GM19238 (cell line): ENCODE results near the gene KCNN4.

Source experiments
- DNase-seq: peaks from one replicate; pipeline ENCODE4 v3.0.0; 2011; ENCODE audit warnings: low spot score; ENCODE audit not compliant: insufficient read length

Gene KCNN4

GRCh38 chr19:43799502-43800142, 18.8 kb upstream of the KCNN4 start:
- DNase-seq, result no peak

GRCh38 chr19:43798546-43799409, 18.0 kb upstream of the KCNN4 start:
- no peak for DNase-seq

- no peak for DNase-seq
Observed at GRCh38 chr19:43798026-43798545, 17.3 kb upstream of the KCNN4 start.

- DNase-seq, result no peak
Observed at GRCh38 chr19:43797556-43797955, 16.8 kb upstream of the KCNN4 start.

DNA sequence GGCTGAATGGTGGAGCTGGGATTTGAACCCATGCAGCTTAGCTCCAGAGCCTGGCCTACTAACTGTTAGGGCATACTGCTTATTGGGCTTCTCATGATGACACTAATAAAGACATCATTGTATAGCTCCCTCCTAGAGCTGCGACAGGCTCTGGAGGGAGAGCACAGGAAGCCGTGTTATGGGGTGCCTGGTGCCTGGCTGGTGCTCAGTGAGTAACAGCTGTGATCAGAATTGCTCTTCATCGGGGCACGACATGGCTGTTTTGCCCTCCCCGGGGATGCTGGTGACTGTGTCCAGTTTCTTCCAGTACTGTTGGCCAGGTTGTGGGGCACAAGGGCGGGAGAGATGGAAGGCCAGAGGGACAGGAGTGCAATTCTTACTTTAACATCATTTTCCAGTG, 16.3 kb upstream of the KCNN4 start:
- DNase-seq, result no peak

- DNase-seq, result no peak
Observed at GRCh38 chr19:43790587-43790986, 9.8 kb upstream of the KCNN4 start.

DNA sequence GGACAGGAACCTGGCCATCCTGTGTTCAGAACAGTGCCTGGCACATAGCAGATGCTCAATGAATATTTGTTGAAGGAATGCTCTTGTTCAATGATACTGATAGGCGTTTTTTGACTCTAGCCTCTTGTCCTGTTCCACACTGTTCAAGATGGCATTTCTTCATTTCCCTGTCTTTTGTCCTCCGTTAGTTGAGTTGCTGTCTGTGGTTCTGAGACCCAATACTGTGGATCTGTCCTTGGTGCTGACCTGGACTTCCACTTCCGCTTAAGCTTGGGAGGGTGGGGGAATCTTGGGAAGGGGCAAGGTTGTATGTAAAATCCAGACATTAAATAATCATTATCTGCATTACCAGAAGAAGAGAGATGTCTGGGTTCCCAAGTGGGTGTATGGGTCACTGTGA, 8.3 kb upstream of the KCNN4 start:
- DNase-seq, result no peak

DNA sequence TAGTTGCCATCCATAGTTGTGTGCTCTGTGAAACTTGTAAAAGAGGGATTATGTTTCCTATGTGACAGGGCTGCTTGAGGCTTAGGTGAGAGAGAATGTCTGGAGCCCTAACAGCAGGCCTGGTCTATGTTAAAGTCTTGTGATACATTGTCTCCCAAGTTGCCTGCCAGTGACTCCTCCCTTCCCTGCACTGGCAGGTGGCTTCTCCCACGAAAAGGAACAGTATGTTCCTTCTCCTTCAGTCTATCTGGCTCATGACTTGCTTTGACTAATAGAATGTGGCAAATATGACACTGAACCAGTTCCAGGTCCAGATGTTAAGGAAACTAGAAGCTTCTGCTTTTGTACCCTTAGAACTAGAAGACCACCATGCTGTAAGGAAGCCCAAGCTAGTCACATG, 5.9 kb upstream of the KCNN4 start:
- DNase-seq, result no peak

GRCh38 chr19:43784981-43785808, 4.4 kb upstream of the KCNN4 start:
- no peak for DNase-seq

GRCh38 chr19:43784241-43784980, 3.6 kb upstream of the KCNN4 start:
- DNase-seq, result no peak

DNA sequence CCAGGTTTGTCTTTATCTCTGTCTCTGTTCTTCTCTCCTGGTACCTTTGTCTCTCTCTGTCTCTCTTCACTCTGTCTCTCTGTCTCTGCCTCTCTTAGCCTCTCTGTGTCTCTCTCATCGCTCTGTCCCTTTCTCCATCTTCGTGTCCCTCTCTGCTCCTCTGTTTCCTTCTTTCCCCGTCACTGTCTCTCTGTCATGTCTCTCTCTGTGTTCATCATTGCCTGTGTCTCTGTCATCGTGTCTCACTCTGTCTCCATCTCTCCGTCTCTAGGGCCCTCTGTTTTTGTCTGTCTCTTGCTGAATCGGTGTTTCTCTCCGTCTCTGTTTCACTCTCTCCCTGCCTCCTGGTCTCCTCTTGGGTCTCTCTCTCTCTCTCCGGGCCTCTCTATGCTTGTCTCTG, 2.9 kb upstream of the KCNN4 start:
- DNase-seq, result no peak

- no peak for DNase-seq
Observed at GRCh38 chr19:43782689-43783231, 2.0 kb upstream of the KCNN4 start.

DNA sequence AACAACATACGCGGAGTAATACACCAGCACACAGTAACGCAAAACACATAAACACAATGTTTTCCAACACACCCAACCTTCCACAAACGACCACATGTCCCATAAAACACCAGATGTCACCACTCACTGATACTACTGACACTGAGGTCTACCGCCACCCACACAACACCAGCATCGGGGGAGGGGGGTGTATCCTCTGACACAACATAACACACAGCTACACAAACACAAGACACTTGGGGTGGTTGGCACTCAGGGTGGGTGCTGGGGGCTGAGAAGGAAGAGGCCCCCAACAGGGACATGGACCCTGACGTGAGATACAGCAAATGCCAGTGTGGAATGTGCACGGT, 1.5 kb upstream of the KCNN4 start:
- no peak for DNase-seq

- DNase-seq, result no peak
Observed at GRCh38 chr19:43781630-43782310, 997 bp upstream of the KCNN4 start.

DNA sequence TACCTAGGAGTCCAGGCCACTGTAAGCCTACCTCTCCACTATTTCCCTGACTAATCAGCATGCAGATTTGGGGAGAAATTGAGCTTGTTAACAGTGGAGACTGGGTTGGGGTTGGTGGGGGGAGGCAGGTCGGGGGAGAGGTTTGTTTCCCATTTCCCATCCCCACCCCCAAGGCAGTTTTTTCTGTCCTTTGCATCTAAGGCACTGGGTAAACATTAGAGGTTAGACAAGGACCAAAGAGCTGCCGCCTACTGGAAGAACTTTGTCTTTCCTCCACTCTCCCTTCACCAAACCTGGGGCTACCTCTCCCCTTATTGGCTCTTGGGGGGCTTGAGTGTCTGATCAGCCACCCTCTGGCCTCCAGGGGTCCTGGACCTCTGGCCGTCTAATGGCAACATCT, 953 bp downstream of the KCNN4 start:
- peak; percentile 40 for DNase-seq

DNA sequence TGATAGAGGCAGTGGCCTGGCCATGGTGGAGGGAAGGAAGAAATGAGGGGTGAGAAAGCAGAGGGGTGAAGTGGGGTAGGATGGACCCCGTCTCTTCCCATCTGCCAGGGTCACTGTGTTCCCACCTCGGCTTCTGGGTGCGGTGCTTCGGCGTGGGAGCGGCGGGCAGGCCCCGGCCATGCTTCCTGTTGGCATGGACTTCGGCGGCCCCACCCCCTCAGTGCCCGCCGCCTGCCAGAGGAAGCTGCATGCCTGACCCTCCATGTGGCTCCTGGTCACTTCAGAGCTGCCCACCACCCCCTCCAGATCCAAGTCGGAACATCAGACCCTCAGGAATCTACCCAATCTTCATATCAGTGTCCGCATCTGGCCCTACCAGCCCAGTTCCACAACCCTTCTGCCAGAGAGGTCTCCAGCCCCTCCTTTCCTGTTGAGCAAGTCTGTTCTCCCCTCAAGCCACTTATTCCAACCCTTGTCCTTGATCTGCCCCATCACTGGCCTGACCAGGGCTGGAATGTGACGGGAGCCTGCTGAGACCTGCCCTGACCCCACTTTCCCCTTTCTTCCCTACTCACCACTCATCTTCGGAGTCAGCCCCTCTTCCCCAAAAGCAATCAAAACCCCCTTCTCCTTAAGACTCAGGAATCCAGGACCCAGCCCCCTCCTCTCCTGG, 1.5 kb downstream of the KCNN4 start:
- DNase-seq, result no peak

- DNase-seq, result no peak
Observed at GRCh38 chr19:43778651-43779050, 2.1 kb downstream of the KCNN4 start.

DNA sequence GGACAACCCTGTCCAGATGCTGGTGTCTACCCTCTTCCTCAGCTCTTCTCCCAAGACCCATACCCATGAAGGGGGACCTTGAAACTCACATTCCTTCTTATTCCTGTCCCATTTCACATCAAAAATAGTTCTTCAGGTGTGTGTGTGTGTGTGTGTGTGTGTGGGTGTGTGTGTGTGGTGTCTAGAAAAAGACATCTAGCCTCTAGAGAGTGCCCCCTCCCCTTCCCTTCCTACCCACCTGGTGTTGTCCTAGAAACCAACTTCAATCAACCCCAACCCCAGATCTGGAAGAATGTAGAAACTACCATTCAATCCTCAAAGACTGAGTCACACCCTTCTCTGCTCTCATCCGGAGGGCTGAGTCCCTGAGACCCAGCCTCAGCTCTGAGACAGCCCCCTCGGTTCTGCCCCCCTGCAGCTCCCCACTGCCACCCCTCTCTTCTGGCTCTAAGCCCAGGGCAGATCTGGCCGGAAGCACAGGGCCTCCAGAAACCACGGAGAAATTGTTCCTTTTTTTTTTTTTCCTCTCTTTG, 3.5 kb downstream of the KCNN4 start:
- no peak for DNase-seq

DNA sequence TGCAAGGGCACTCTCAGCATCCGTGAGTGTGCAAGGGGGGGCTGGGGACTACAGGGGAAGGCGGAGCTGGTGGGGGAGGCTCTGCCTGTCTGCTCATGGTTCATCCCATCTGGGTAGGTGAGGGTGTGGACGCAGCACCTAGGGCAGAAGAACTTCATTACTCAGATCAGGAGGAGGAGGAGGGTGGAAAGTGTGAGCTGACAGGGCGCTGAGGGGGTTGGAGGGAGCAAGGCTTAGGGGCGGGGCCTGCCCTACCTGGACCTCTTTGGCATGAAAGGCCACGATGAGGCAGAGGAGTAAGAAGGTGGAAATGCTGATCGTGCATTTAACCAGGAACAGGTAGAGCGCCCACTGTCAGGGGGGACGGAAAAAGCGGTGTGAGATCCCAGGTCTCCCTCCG, 4.5 kb downstream of the KCNN4 start:
- DNase-seq, result no peak
